Heart right ventricle (tissue), 16 donors: ENCODE measurements around the gene MYLK. TPM values are rescaled to one million over a fixed set of nuclear protein-coding genes. Genes with fewer than 3 reads are reported as not detected.

Source experiments
- ATAC-seq, 8 donors: fragments of 200-7000 bp; cut with Tn5 transposase; one replicate each; pipeline ENCODE4 v1.9.1; 2020; ENCODE audit warnings: mild to moderate bottlenecking in 8 of 8, moderate library complexity in 8 of 8, moderate number of reproducible peaks in 1 of 8
- DNase-seq, 2 donors: peaks; one replicate each; pipeline ENCODE4 v3.0.0-alpha.2; 2020
- H3K27ac ChIP-seq, 10 donors: fragments of 200-600 bp; sonication (generic) in 2 of 10; one replicate each; pipeline versions ENCODE4 v1.5.0 to v1.8.0; 2020 to 2022; ENCODE audit warnings: mild to moderate bottlenecking in 3 of 10
- H3K27me3 ChIP-seq, 7 donors: fragments of 200-600 bp; one replicate each; pipeline ENCODE4 v1.8.0; 2021 to 2022; ENCODE audit warnings: mild to moderate bottlenecking in 2 of 7
- H3K36me3 ChIP-seq, 9 donors: fragments of 200-600 bp; sonication (generic) in 1 of 9; one replicate each; pipeline versions ENCODE4 v1.5.0 to v1.8.0; 2020 to 2022; ENCODE audit warnings: mild to moderate bottlenecking in 2 of 9
- H3K4me1 ChIP-seq, 9 donors: fragments of 200-600 bp; sonication (generic) in 1 of 9; one replicate each; pipeline versions ENCODE4 v1.5.0 to v1.8.0; 2020 to 2022; ENCODE audit warnings: mild to moderate bottlenecking in 4 of 9
- H3K4me3 ChIP-seq, 10 donors: fragments of 200-600 bp; sonication (generic) in 2 of 10; one replicate each; pipeline versions ENCODE4 v1.5.0 to v1.8.0; 2020 to 2022; ENCODE audit warnings: mild to moderate bottlenecking in 7 of 10, moderate library complexity in 2 of 10
- H3K9me3 ChIP-seq, 11 donors: fragments of 200-600 bp in 10 of 11; sonication (generic) in 2 of 11; one replicate each; pipeline versions ENCODE4 v1.5.0 to v1.8.0; 2013 to 2022; ENCODE audit warnings: mild to moderate bottlenecking in 2 of 11, control low read depth in 1 of 11, moderate library complexity in 1 of 11
- CTCF ChIP-seq, 9 donors: fragments of 200-600 bp; sonication (generic) in 2 of 9; IDR thresholded peaks; one replicate each; pipeline versions ENCODE4 v1.5.0 to v1.8.0; 2021 to 2022; ENCODE audit warnings: antibody characterized with exemption in 9 of 9, mild to moderate bottlenecking in 5 of 9, moderate library complexity in 1 of 9
- WGBS, 2 donors: extraction: QIAGEN DNeasy Blood & Tissue Kit; methylation state at CpG; one replicate each; pipeline ENCODE4 v1.1.7; 2013; ENCODE audit warnings: inconsistent platforms in 1 of 2; 5-methylcytosine and 5-hydroxymethylcytosine counted together
- intact Hi-C, 10 donors: fragments of 100-400 bp; cut with DNase I; formaldehyde crosslinking; loops; one replicate each; pipeline versions ENCODE4 v1.11.1 to v1.14.2; 2022
- polyA plus RNA-seq, 2 donors: library from polyadenylated mRNA; stranded (reverse); fragments of 200-250 nt; gene quantifications; one replicate each; pipeline ENCODE4 v1.2.3, GENCODE V29; 2013
- total RNA-seq, 10 donors: library from RNA; stranded (reverse); fragmentation: NEBNext Ultra II Directional in 3 of 10; extraction: Animal tissue kit (Norgen Biotek cat#: 25700) in 3 of 10; gene quantifications; one replicate each; pipeline versions ENCODE4 v1.2.1 to v1.2.4, GENCODE V29; 2021 to 2023
- donor health status: Arrhythmogenic right ventricular cardiomyopathy.
- donor health status: ischemic (EF 13 %, LVEDD 7.1; RV severe dilation, severe dysfunction).
- donor health status: healthy with polysubstance abuse.
- donor health status: DM: no; HTN: yes; CAD: no.
- donor health status: DM: no; HTN: no; CAD: no.
- donor health status: ischemic (EF 25% LVEDD 6.9; RV normal size, moderate dysfunction).
- donor health status: ischemic (EF 25% LVEDD 5.7; RV mildly dilated, moderate dysfunction).
- donor health status: healthy.
- donor health status: DM: yes; HTN: yes; CAD: no.
- donor health status: Ischemic cardiomyopathy.
- donor health status: ischemic (EF 35%, LVEDD 5.7; RV mildly dilated, moderate dysfunction).
- donor health status: nonischemic (EF 11% LVEDD 7.7; RV severe dilation, severe dysfunction).
- donor health status: DM: yes; HTN: yes; CAD: no.
- donor health status: PGD.
- donor health status: ischemic (EF 29% LVEDD 5.4; RV normal size, mild dysfunction).
- donor health status: nonischemic (EF 23%, LVEDD 6.1; RV moderate dilation, normal function).

The MYLK gene
- total and polyA plus RNA-seq, 12 donors, result 5.6 to 20.6 (median 11.6) TPM

GRCh38 chr3:123821920-123822319 is 62.2 kb downstream of the MYLK start:
- no peak for ATAC-seq
- DNase-seq, result no peak
- no peaks in the 10 kb centered on the region for H3K36me3 ChIP-seq
- no peak for TF ChIP-seq CTCF (IDR thresholded peaks at IDR 0.05)
- H3K4me3 ChIP-seq, result no peak overlapping the region
- H3K9me3 ChIP-seq, result peaks cover 0 to 26% (median 10%) of the 10 kb centered on the region in 11 donors
- no peak overlapping the region for H3K27ac ChIP-seq
- peaks cover 0 to 9% (median 6%) of the 10 kb centered on the region in 9 donors for H3K4me1 ChIP-seq
- 84 to 88% methylated on average over 1 of the region's 1 CpG for WGBS, 2 donors
- no peaks in the 10 kb centered on the region for H3K27me3 ChIP-seq
- intact Hi-C loops, result no loop called here

- 94 to 98% methylated on average over 1 of the region's 1 CpG for WGBS, 2 donors
- Histone ChIP-seq H3K27ac (no peak overlapping the region), H3K36me3 (no peaks in the 10 kb centered on the region), H3K9me3 (peaks cover 0 to 16% (median 3%) of the 10 kb centered on the region in 11 donors), H3K27me3 (no peaks in the 10 kb centered on the region), H3K4me1 (peaks cover 0 to 16% (median 10%) of the 10 kb centered on the region in 9 donors), H3K4me3 (no peak overlapping the region)
- TF ChIP-seq CTCF (IDR thresholded peaks at IDR 0.05), result no peak
- ATAC-seq (no peak), DNase-seq (no peak)
- intact Hi-C loops, result no loop called here
These were observed 64.2 kb downstream of the MYLK start for GRCh38 chr3:123819949-123820348.

- intact Hi-C loops, result no loop called here
- no peak overlapping the region for H3K4me3 ChIP-seq
- H3K36me3 ChIP-seq, result no peaks in the 10 kb centered on the region
- no peak for DNase-seq
- no peak for TF ChIP-seq CTCF (IDR thresholded peaks at IDR 0.05)
- no peak overlapping the region for H3K27ac ChIP-seq
- H3K4me1 ChIP-seq, result peaks cover 0 to 18% (median 10%) of the 10 kb centered on the region in 9 donors
- ATAC-seq, result no peak
- peaks cover 0 to 16% (median 3%) of the 10 kb centered on the region in 11 donors for H3K9me3 ChIP-seq
- 80 to 88% methylated on average over 2 of the region's 2 CpGs for WGBS, 2 donors
- no peaks in the 10 kb centered on the region for H3K27me3 ChIP-seq
These were observed 65.2 kb downstream of the MYLK start for GRCh38 chr3:123818921-123819429.

GRCh38 chr3:123818324-123818920 is 65.7 kb downstream of the MYLK start:
- Histone ChIP-seq H3K36me3 (no peaks in the 10 kb centered on the region), H3K4me3 (no peak overlapping the region), H3K9me3 (peaks cover 0 to 16% (median 3%) of the 10 kb centered on the region in 11 donors), H3K27ac (no peak overlapping the region), H3K27me3 (no peaks in the 10 kb centered on the region), H3K4me1 (peaks cover 0 to 21% (median 10%) of the 10 kb centered on the region in 9 donors)
- no peak for TF ChIP-seq CTCF (IDR thresholded peaks at IDR 0.05)
- no peak for ATAC-seq
- 86 to 90% methylated on average over 5 of the region's 5 CpGs for WGBS, 2 donors
- no peak for DNase-seq
- intact Hi-C loops, result no loop called here
